ENCODE data around the gene APOH. TPM values are rescaled to one million over a fixed set of nuclear protein-coding genes. Genes with fewer than 3 reads are reported as not detected.

The APOH gene

GRCh38 chr17:66167189-66167815 lies 61.9 kb downstream of the APOH start:
- Histone ChIP-seq H3K27me3 (ENCODE audit: control insufficient read depth, insufficient read depth, low read length) (no peaks in the 10 kb centered on the region), H3K4me2 (ENCODE audit: low read length) (no peak overlapping the region), H3K9ac (ENCODE audit: low read depth, low read length) (no peak overlapping the region), H3K4me1 (ENCODE audit: control insufficient read depth, insufficient read depth, low read length) (no peaks in the 10 kb centered on the region), H3K4me3 (ENCODE audit: low read length) (no peak overlapping the region), H3K36me3 (ENCODE audit: insufficient read depth, low read length) (no peaks in the 10 kb centered on the region), H3K9me3 (replicated peaks; ENCODE audit: low read length) (no peaks in the 10 kb centered on the region)

GRCh38 chr17:66165537-66166123 lies 63.6 kb downstream of the APOH start:
- H3K4me1 ChIP-seq (ENCODE audit: control insufficient read depth, insufficient read depth, low read length), result no peaks in the 10 kb centered on the region
- H3K9ac ChIP-seq (ENCODE audit: low read depth, low read length), result no peak overlapping the region
- H3K27me3 ChIP-seq (ENCODE audit: control insufficient read depth, insufficient read depth, low read length), result no peaks in the 10 kb centered on the region
- H3K9me3 ChIP-seq (replicated peaks; ENCODE audit: low read length), result no peaks in the 10 kb centered on the region
- H3K4me2 ChIP-seq (ENCODE audit: low read length), result no peak overlapping the region
- H3K4me3 ChIP-seq (ENCODE audit: low read length), result no peak overlapping the region
- no peaks in the 10 kb centered on the region for H3K36me3 ChIP-seq (ENCODE audit: insufficient read depth, low read length)

Small RNA genes lying within 50 kb of the gene (small RNA-seq; reads per million reads assigned to genes)
- not detected for gene RNA5SP444
